Measurements from ENCODE around the gene CDR2.

DNA sequence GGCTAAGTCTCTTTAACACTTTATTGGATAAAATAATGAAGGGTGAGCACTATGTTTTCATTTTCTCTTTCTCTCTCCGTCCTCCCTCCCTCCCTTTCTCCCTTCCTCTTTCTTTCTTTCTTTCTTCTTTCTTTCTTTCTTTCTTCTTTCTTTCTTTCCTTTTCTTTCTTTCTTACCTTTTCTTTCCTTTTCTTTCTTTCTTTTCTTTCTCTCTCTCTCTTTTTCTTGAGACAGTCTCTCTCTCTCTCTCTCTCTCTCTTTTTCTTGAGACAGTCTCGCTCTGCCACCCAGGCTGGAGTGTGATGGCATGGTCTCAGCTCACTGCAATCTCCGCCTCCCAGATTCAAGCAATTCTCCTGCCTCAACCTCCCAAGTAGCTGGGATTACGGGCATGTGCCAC, 21.5 kb upstream of the CDR2 start:
- TF ChIP-seq, protein P1, sequence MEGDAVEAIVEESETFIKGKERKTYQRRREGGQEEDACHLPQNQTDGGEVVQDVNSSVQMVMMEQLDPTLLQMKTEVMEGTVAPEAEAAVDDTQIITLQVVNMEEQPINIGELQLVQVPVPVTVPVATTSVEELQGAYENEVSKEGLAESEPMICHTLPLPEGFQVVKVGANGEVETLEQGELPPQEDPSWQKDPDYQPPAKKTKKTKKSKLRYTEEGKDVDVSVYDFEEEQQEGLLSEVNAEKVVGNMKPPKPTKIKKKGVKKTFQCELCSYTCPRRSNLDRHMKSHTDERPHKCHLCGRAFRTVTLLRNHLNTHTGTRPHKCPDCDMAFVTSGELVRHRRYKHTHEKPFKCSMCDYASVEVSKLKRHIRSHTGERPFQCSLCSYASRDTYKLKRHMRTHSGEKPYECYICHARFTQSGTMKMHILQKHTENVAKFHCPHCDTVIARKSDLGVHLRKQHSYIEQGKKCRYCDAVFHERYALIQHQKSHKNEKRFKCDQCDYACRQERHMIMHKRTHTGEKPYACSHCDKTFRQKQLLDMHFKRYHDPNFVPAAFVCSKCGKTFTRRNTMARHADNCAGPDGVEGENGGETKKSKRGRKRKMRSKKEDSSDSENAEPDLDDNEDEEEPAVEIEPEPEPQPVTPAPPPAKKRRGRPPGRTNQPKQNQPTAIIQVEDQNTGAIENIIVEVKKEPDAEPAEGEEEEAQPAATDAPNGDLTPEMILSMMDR (IDR thresholded peaks at IDR 0.05): no peak
- TF ChIP-seq POLR2A (IDR thresholded peaks at IDR 0.05): no peak
